A549 (cell line): ENCODE data around the gene PPP1R9A. TPM values are rescaled to one million over a fixed set of nuclear protein-coding genes. Genes with fewer than 3 reads are reported as not detected.

Experiments used
- ATAC-seq, 2 experiments: fragments of 200-7000 bp in 1 of 2; fragments of >200 bp in 1 of 2; cut with Nextera tagmentation in 1 of 2; cut with Tn5 transposase in 1 of 2; 3 replicates each; pipeline versions ENCODE4 v1.8.0 to v1.9.1; 2018 to 2020; ENCODE audit warnings: mild to moderate bottlenecking in 1 of 2, moderate library complexity in 1 of 2
- CTCF ChIA-PET: fragments of 300-600 bp; sonication (Branson Sonifier 250); formaldehyde crosslinking; extraction: SDS; loops from one replicate; lab custom pipeline; 2021; ENCODE audit warnings: antibody characterized with exemption, inconsistent platforms; lab: Yijun Ruan, JAX
- POLR2A ChIA-PET: fragments of 350-600 bp; formaldehyde crosslinking; extraction: SDS; loops from one replicate; lab custom pipeline; 2021; ENCODE audit warnings: antibody characterized with exemption, inconsistent platforms; lab: Yijun Ruan, JAX
- DNase-seq, 2 experiments: peaks; one replicate each; pipeline versions ENCODE4 v3.0.0 to v3.0.0-alpha.2; 2011 to 2016; ENCODE audit warnings: low read depth in 1 of 2, low spot score in 1 of 2
- FAIRE-seq: peaks from 2 replicates; lab custom pipeline; 2011; peaks lifted over from hg19 to GRCh38; lab: Jason Lieb, UNC
- H3K27ac ChIP-seq, 2 experiments: fragments of >200 bp; sonication (Bioruptor Twin); formaldehyde crosslinking; 3 replicates each; pipeline ENCODE4 v1.5.1; 2016 to 2017
- H3K4me1 ChIP-seq: fragments of >200 bp; sonication (Bioruptor Twin); formaldehyde crosslinking; 3 replicates; pipeline ENCODE4 v1.6.1; 2016
- H3K4me2 ChIP-seq: fragments of >200 bp; sonication (Bioruptor Twin); formaldehyde crosslinking; 3 replicates; pipeline ENCODE4 v1.6.1; 2016
- H3K4me3 ChIP-seq: fragments of >200 bp; sonication (Bioruptor Twin); formaldehyde crosslinking; 3 replicates; pipeline ENCODE4 v1.5.1; 2016
- H3K9me3 ChIP-seq: fragments of >200 bp; sonication (Bioruptor Twin); formaldehyde crosslinking; 3 replicates; pipeline ENCODE4 v1.6.1; 2016
- BCL3 ChIP-seq: fragments of >200 bp; sonication (Bioruptor Twin); formaldehyde crosslinking; IDR thresholded peaks from 3 replicates; pipeline ENCODE4 v1.6.1; 2016
- CHD2 ChIP-seq: fragments of 150-350 bp; IDR thresholded peaks from 2 replicates; pipeline ENCODE4 v1.6.1; 2014; ENCODE audit warnings: low read length; ENCODE audit not compliant: partially characterized antibody
- CTCF ChIP-seq: fragments of >200 bp; sonication (Bioruptor Twin); formaldehyde crosslinking; IDR thresholded peaks from 3 replicates; pipeline ENCODE4 v1.5.1; 2016
- ELK1 ChIP-seq: fragments of 150-350 bp; IDR thresholded peaks from 2 replicates; pipeline ENCODE4 v1.6.1; 2014; ENCODE audit warnings: low read depth, mild to moderate bottlenecking, low read length
- ESRRA ChIP-seq: fragments of 150-350 bp; IDR thresholded peaks from 2 replicates; pipeline ENCODE4 v1.6.1; 2014; ENCODE audit warnings: mild to moderate bottlenecking, low read length, borderline replicate concordance
- FOSL2 ChIP-seq, 2 experiments: fragments of 450-650 bp in 1 of 2; fragments of >200 bp in 1 of 2; sonication (Bioruptor Twin) in 1 of 2; formaldehyde crosslinking; IDR thresholded peaks; 2 replicates each; pipeline versions ENCODE4 v1.5.0 to v1.6.1; 2016 to 2020; ENCODE audit warnings: mild to moderate bottlenecking in 1 of 2, moderate library complexity in 1 of 2
- HOXA7 ChIP-seq: fragments of 250-450 bp; sonication (Bioruptor Pico); IDR thresholded peaks from 2 replicates; pipeline ENCODE4 v1.5.0; 2020; ENCODE audit warnings: mild to moderate bottlenecking, moderate library complexity
- HOXB5 ChIP-seq: fragments of 250-450 bp; sonication (Bioruptor Pico); IDR thresholded peaks from 2 replicates; pipeline ENCODE4 v1.5.0; 2020; ENCODE audit warnings: mild to moderate bottlenecking, moderate library complexity
- JUNB ChIP-seq: fragments of >200 bp; sonication (Bioruptor Twin); formaldehyde crosslinking; IDR thresholded peaks from 2 replicates; pipeline ENCODE4 v1.6.1; 2016
- KDM1A ChIP-seq: fragments of 200-600 bp; sonication (generic); IDR thresholded peaks from 2 replicates; pipeline ENCODE4 v1.6.1; 2016; ENCODE audit warnings: low read depth, mild to moderate bottlenecking
- MAFK ChIP-seq: fragments of 450-650 bp; IDR thresholded peaks from 2 replicates; pipeline ENCODE4 v1.6.1; 2014; ENCODE audit not compliant: partially characterized antibody
- MAZ ChIP-seq: fragments of 150-350 bp; IDR thresholded peaks from 2 replicates; pipeline ENCODE4 v1.6.1; 2014; ENCODE audit warnings: antibody characterized with exemption, low read depth, low read length, borderline replicate concordance
- MYC ChIP-seq: IDR thresholded peaks from 2 replicates; pipeline ENCODE4 v1.6.1; 2012; ENCODE audit warnings: mild to moderate bottlenecking, inconsistent platforms, low read length, improper control_type of control experiment, borderline replicate concordance
- NPAS2 ChIP-seq: fragments of 250-450 bp; sonication (Bioruptor Pico); IDR thresholded peaks from 2 replicates; pipeline ENCODE4 v1.8.0; 2022; ENCODE audit warnings: mild to moderate bottlenecking, moderate library complexity, borderline replicate concordance
- PBX3 ChIP-seq: IDR thresholded peaks from 2 replicates; pipeline ENCODE4 v1.6.1; 2012
- POLR2A ChIP-seq: IDR thresholded peaks from 2 replicates; pipeline ENCODE4 v1.6.1; 2012; ENCODE audit warnings: mild to moderate bottlenecking, low read length
- RAD21 ChIP-seq, 2 experiments: fragments of >200 bp in 1 of 2; sonication (Bioruptor Twin) in 1 of 2; formaldehyde crosslinking in 1 of 2; IDR thresholded peaks in 1 of 2; conservative IDR thresholded peaks in 1 of 2; 2 replicates in 1 of 2; 3 replicates in 1 of 2; pipeline ENCODE4 v1.6.1; 2012 to 2018; ENCODE audit warnings: inconsistent platforms in 1 of 2
- RCOR1 ChIP-seq: fragments of 150-350 bp; IDR thresholded peaks from 2 replicates; pipeline ENCODE4 v1.6.1; 2014; ENCODE audit warnings: antibody characterized with exemption, low read length, low read depth
- REST ChIP-seq: fragments of 200-600 bp; sonication (generic); IDR thresholded peaks from 2 replicates; pipeline ENCODE4 v1.6.1; 2016; ENCODE audit warnings: antibody characterized with exemption, mild to moderate bottlenecking, moderate library complexity
- TP53 ChIP-seq: fragments of 250-450 bp; sonication (Bioruptor Pico); IDR thresholded peaks from 2 replicates; pipeline ENCODE4 v1.5.0; 2021; ENCODE audit warnings: mild to moderate bottlenecking, moderate library complexity
- ZFP36 ChIP-seq: fragments of 450-650 bp; IDR thresholded peaks from 2 replicates; pipeline ENCODE4 v1.6.1; 2014; ENCODE audit warnings: borderline replicate concordance; ENCODE audit not compliant: partially characterized antibody
- ZNF302 ChIP-seq: fragments of 250-450 bp; sonication (Bioruptor Pico); IDR thresholded peaks from 2 replicates; pipeline ENCODE4 v1.9.0; 2021; ENCODE audit warnings: inconsistent platforms, mild to moderate bottlenecking, moderate library complexity
- WGBS: methylation state at CpG from one replicate; pipeline ENCODE4 v1.1.6; 2017; ENCODE audit errors: missing lambda C conversion rate; 5-methylcytosine and 5-hydroxymethylcytosine counted together
- polyA plus RNA-seq, 4 experiments: library from polyadenylated mRNA; depleted of rRNA in 3 of 4; stranded (reverse); fragments of >200 nt; fragmentation: RNase III in 1 of 4; extraction: RNeasy Plus Mini Kit Qiagen cat#74134 plus additional on column Dnase treatment in 1 of 4; gene quantifications; 2 replicates in 3 of 4; 3 replicates in 1 of 4; pipeline ENCODE4 v1.2.3, GENCODE V29; 2011 to 2017

The PPP1R9A gene
- polyA plus RNA-seq, 2 of the 4 experiments (the other 2 are of a cell fraction): 5.0 to 18.7 TPM

GRCh38 chr7:95144256-95144655 lies 236.9 kb downstream of the PPP1R9A start:
- Histone ChIP-seq H3K4me1 (no peaks in the 10 kb centered on the region), H3K4me2 (no peak overlapping the region), H3K27ac (no peak overlapping the region), H3K9me3 (no peaks in the 10 kb centered on the region), H3K4me3 (no peak overlapping the region)
- POLR2A ChIA-PET: no interaction called here
- whole genome bisulfite sequencing: 91% methylated on average over 4 of the region's 4 CpGs
- no peak for ATAC-seq
- DNase-seq: no peak
- FAIRE-seq: no peak
- no peak for TF ChIP-seq JUNB
- TF ChIP-seq HOXB5 (CRISPR knock-in tag): no peak
- no peak for TF ChIP-seq TP53 (CRISPR knock-in tag)
- no peak for TF ChIP-seq MAFK
- no peak for TF ChIP-seq MAZ
- TF ChIP-seq, all 56 proteins: peak for 0
- CTCF ChIA-PET: no interaction called here

- CTCF ChIA-PET: interaction anchor here (0.6 to 1.1 kb wide), 2 partner anchors 10 to 39 kb away, joined by 3 read pairs; no protein-coding TSS in a partner anchor
- H3K4me3 ChIP-seq: no peak overlapping the region
- ATAC-seq (no peak), FAIRE-seq (no peak), DNase-seq (no peak)
- peaks cover 10% of the 10 kb centered on the region; the same call in 2 of the 3 replicates for H3K4me1 ChIP-seq
- H3K4me2 ChIP-seq: no peak overlapping the region
- no peaks in the 10 kb centered on the region for H3K9me3 ChIP-seq
- H3K27ac ChIP-seq: no peak overlapping the region
- POLR2A ChIA-PET: no interaction called here
- TF ChIP-seq ELK1 (no peak), HOXA7 (no peak), MAFK (no peak), POLR2A (no peak), MYC (no peak), RCOR1 (no peak), BCL3 (no peak), NPAS2 (CRISPR knock-in tag) (no peak), RAD21 (conservative IDR thresholded peaks at IDR 0.05 in 1 of 2, IDR thresholded peaks at IDR 0.05 in 1 of 2) (no peak), REST (no peak)
- WGBS: 96% methylated on average over 3 of the region's 5 CpGs
Observed at GRCh38 chr7:95155965-95156364, 248.6 kb downstream of the PPP1R9A start.

- no peak overlapping the region for H3K27ac ChIP-seq
- ATAC-seq: no peak
- ChIA-PET POLR2A (no interaction called here), CTCF (interaction anchor here (0.6 to 1.0 kb wide), 2 partner anchors 56 to 515 kb away, joined by 3 read pairs; no protein-coding TSS in a partner anchor)
- WGBS: 86% methylated on average over 6 of the region's 8 CpGs
- no peak for FAIRE-seq
- H3K4me3 ChIP-seq: no peak overlapping the region
- H3K9me3 ChIP-seq: no peaks in the 10 kb centered on the region
- H3K4me1 ChIP-seq: peaks cover 5% of the 10 kb centered on the region; the same call in 2 of the 3 replicates
- no peak for DNase-seq
- H3K4me2 ChIP-seq: no peak overlapping the region
- no peak for TF ChIP-seq MAZ
- TF ChIP-seq PBX3: no peak
- no peak for TF ChIP-seq ZNF302 (CRISPR knock-in tag)
- TF ChIP-seq KDM1A: no peak
- TF ChIP-seq CHD2: no peak
- TF ChIP-seq ESRRA: no peak
- no peak for TF ChIP-seq FOSL2 (IDR thresholded peaks at IDR 0.05)
- TF ChIP-seq FOSL2 (CRISPR knock-in tag; IDR thresholded peaks at IDR 0.05): no peak
- TF ChIP-seq MYC: no peak
- no peak for TF ChIP-seq ZFP36
- TF ChIP-seq CTCF: no peak
Observed at GRCh38 chr7:95157381-95157780, 250.0 kb downstream of the PPP1R9A start.
